Measurements from ENCODE around the gene LRRC3B.

DNA sequence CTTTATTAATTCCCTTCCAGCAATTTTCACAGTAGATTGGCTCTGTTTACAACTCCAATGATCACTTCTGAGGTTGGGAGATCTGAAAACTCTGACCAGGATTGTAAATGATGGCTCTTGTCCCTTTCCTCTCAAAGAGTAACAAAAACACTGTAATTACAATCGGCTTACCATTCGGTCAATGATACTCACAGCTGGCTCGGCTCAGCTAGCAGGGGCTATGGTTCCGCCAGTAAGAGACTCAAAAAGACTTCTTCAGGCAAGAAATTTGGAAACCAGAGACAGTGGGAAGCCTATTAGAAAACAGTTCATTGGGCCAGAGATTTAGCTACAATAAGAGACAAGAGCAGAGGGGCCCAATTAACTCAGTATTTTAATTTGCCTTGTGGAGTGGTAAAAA, 96.6 kb downstream of the LRRC3B start:
- TF ChIP-seq POLR2A (IDR thresholded peaks at IDR 0.05): no peak
- TF ChIP-seq, protein P1, sequence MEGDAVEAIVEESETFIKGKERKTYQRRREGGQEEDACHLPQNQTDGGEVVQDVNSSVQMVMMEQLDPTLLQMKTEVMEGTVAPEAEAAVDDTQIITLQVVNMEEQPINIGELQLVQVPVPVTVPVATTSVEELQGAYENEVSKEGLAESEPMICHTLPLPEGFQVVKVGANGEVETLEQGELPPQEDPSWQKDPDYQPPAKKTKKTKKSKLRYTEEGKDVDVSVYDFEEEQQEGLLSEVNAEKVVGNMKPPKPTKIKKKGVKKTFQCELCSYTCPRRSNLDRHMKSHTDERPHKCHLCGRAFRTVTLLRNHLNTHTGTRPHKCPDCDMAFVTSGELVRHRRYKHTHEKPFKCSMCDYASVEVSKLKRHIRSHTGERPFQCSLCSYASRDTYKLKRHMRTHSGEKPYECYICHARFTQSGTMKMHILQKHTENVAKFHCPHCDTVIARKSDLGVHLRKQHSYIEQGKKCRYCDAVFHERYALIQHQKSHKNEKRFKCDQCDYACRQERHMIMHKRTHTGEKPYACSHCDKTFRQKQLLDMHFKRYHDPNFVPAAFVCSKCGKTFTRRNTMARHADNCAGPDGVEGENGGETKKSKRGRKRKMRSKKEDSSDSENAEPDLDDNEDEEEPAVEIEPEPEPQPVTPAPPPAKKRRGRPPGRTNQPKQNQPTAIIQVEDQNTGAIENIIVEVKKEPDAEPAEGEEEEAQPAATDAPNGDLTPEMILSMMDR (IDR thresholded peaks at IDR 0.05): no peak

Data from right lobe of liver (tissue), 4 donors.